ENCODE data around the gene ZNF429.
"Not testable (repeated sequence)": the region's sequence is repeated elsewhere in the genome, so short reads cannot be mapped to it uniquely, and the experiment has no call there.

The ZNF429 gene

GRCh38 chr19:21513651-21514050 lies 8.2 kb downstream of the ZNF429 start:
- TF ChIP-seq, protein P1, sequence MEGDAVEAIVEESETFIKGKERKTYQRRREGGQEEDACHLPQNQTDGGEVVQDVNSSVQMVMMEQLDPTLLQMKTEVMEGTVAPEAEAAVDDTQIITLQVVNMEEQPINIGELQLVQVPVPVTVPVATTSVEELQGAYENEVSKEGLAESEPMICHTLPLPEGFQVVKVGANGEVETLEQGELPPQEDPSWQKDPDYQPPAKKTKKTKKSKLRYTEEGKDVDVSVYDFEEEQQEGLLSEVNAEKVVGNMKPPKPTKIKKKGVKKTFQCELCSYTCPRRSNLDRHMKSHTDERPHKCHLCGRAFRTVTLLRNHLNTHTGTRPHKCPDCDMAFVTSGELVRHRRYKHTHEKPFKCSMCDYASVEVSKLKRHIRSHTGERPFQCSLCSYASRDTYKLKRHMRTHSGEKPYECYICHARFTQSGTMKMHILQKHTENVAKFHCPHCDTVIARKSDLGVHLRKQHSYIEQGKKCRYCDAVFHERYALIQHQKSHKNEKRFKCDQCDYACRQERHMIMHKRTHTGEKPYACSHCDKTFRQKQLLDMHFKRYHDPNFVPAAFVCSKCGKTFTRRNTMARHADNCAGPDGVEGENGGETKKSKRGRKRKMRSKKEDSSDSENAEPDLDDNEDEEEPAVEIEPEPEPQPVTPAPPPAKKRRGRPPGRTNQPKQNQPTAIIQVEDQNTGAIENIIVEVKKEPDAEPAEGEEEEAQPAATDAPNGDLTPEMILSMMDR (conservative IDR thresholded peaks at IDR 0.05; ENCODE audit: low read length), result no peak
- no peak for DNase-seq (ENCODE audit: low read depth)
- no peak overlapping the region for H3K4me3 ChIP-seq (ENCODE audit: low read length)

DNA sequence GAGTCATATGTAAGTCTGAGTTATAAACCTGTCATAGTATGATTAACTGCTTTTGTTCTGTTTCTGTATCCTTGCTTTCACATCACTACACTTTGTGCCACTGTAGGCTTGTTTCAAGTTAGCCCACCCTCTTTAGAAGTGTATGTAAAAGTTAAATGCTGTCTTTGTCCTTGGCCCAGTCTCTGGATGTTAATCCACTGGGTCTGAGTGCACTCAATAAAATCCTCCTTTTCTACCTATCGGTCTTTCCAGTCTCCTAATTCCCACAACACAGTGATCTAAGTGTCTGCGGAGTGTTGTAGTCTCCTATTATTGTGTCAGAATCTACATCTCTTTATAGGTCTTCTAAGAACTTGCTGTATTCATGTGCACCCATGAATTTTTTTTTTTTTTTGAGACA lies 14.1 kb downstream of the ZNF429 start:
- TF ChIP-seq, protein P1 (conservative IDR thresholded peaks at IDR 0.05; ENCODE audit: low read length), result no peak
- no peak for DNase-seq (ENCODE audit: low read depth)
- no peak overlapping the region for H3K4me3 ChIP-seq (ENCODE audit: low read length)

DNA sequence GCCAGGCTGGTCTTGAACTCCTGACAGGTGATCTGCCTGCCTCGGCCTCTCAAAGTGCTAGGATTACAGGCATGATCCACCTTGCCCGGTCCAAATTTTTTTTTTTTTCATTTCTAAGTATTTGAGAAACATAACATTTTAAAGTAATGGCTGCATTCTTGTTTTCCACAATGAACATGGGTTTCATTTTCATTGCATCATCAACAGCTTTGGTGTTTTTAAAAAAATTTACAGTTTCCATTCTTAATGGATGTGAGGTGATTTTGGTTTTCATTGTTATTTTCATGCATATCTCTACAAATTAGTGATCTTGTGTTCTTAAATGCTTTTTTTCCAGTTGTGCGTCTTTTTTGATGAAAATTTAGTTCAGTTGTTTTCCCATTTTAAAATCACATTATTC lies 27.5 kb downstream of the ZNF429 start:
- TF ChIP-seq, protein P1 (conservative IDR thresholded peaks at IDR 0.05; ENCODE audit: low read length), result no peak
- no peak overlapping the region for H3K4me3 ChIP-seq (ENCODE audit: low read length)
- DNase-seq (ENCODE audit: low read depth), result no peak

GRCh38 chr19:21536741-21537290 lies 31.4 kb downstream of the ZNF429 start:
- not testable (repeated sequence) for DNase-seq (ENCODE audit: low read depth); H3K4me3 ChIP-seq (ENCODE audit: low read length)

DNA sequence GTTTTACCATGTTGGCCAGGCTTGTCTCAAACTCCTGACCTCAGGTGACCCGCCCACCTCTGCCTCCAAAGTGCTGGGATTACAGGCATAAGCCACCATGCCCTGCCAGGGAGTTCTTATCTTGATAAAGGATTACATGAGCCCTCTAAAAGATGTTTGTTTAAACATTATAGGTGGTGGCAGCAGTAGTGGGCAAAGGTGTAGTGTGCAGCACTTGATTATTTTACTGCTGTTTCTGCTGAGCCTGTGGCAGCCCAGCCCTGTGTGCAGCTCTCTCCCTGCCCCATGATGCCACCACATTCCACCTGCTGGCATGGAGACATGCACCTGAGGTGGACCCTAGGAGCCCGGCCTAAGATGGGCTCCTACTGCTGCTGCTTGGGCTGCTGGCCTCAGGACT lies 54.0 kb downstream of the ZNF429 start:
- no peak for DNase-seq (ENCODE audit: low read depth)

DNA sequence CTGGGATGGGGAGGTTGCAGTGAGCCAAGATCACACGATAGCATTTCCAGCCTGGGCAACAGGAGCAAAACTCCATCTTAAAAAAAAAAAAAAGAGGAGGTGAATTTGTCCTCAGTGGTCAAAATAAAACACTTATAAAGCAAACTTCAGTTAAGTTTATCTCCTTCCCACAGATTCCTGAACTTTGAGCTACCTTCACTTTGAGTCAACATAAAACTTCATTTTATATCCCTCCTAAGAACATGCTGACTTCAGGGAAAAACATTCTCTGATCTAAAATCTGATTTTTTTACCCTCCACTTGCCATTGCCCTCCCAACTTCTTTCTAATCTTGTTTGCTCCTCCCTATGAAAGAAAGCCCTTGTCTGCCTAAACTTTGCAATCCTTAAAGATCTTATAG lies 59.0 kb downstream of the ZNF429 start:
- no peak for DNase-seq (ENCODE audit: low read depth)
- TF ChIP-seq, protein P1 (conservative IDR thresholded peaks at IDR 0.05; ENCODE audit: low read length), result no peak
- no peak overlapping the region for H3K4me3 ChIP-seq (ENCODE audit: low read length)

More for the DNA sequence above, 54.0 kb downstream of the ZNF429 start:
- TF ChIP-seq, protein P1 (conservative IDR thresholded peaks at IDR 0.05; ENCODE audit: low read length), result no peak
- H3K4me3 ChIP-seq (ENCODE audit: low read length), result no peak overlapping the region

GRCh38 chr19:21566073-21566472 lies 60.7 kb downstream of the ZNF429 start:
- DNase-seq (ENCODE audit: low read depth), result no peak
- TF ChIP-seq, protein P1 (conservative IDR thresholded peaks at IDR 0.05; ENCODE audit: low read length), result no peak
- no peak overlapping the region for H3K4me3 ChIP-seq (ENCODE audit: low read length)

DNA sequence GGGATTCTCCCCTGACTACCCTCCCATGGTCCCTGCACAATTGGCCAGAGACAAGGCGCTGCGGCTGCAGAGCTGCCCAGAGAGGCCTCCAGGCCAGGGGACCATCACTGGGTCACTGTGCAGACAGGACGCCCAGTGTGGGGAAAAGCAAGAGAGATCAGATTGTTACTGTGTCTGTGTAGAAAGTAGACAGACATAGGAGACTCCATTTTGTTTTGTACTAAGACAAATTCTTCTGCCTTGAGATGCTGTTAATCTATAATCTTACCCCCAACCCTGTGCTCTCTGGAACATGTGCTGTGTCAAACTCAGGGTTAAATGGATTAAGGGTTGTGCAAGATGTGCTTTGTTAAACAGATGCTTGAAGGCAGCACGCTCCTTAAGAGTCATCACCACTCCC lies 62.4 kb downstream of the ZNF429 start:
- peak overlapping the region; percentile 34 for H3K4me3 ChIP-seq (ENCODE audit: low read length)
- DNase-seq (ENCODE audit: low read depth), result not testable (repeated sequence)

All from AG10803 (cell line).